22Rv1 (cell line): ENCODE data around the gene RBM27.
A peak's percentile ranks its signal among the peaks of the same experiment; 100 is the strongest.
"Not testable (repeated sequence)": the region's sequence is repeated elsewhere in the genome, so short reads cannot be mapped to it uniquely, and the experiment has no call there.

ENCODE experiments used
- H3K27ac ChIP-seq: fragments of 450-650 bp; 2 replicates; pipeline ENCODE4 v1.5.1; 2017
- CTCF ChIP-seq: fragments of 450-650 bp; IDR thresholded peaks from 2 replicates; pipeline ENCODE4 v1.5.1; 2017; ENCODE audit warnings: mild to moderate bottlenecking
- ZFX ChIP-seq: fragments of 450-650 bp; IDR thresholded peaks from 2 replicates; pipeline ENCODE4 v1.6.1; 2017; ENCODE audit warnings: antibody characterized with exemption, borderline replicate concordance

RBM27 gene

GRCh38 chr5:146199176-146199815 is 4.1 kb upstream of the RBM27 start:
- TF ChIP-seq ZFX (no peak), CTCF (no peak)
- no peak overlapping the region for H3K27ac ChIP-seq

GRCh38 chr5:146201795-146202194 is 1.6 kb upstream of the RBM27 start:
- not testable (repeated sequence) for H3K27ac ChIP-seq

- peak overlapping the region; percentile 74 for H3K27ac ChIP-seq
- TF ChIP-seq CTCF, result no peak
- no peak for TF ChIP-seq ZFX
These were observed 427 bp downstream of the RBM27 start for GRCh38 chr5:146203872-146204192.

GRCh38 chr5:146205499-146206202 is 2.2 kb downstream of the RBM27 start:
- no peak overlapping the region for H3K27ac ChIP-seq
- TF ChIP-seq CTCF (no peak), ZFX (no peak)

- H3K27ac ChIP-seq, result no peak overlapping the region
- TF ChIP-seq ZFX (no peak), CTCF (no peak)
These were observed 2.9 kb downstream of the RBM27 start for GRCh38 chr5:146206257-146206656.

- 0 out of 2 replicates have a peak, but pooled peaks have one; percentile 19 for TF ChIP-seq CTCF
- no peak for TF ChIP-seq ZFX
- H3K27ac ChIP-seq, result peak overlapping the region; percentile 52
These were observed 5.6 kb downstream of the RBM27 start for GRCh38 chr5:146208916-146209522.

GRCh38 chr5:146209714-146210113 is 6.3 kb downstream of the RBM27 start:
- TF ChIP-seq CTCF, result no peak
- no peak for TF ChIP-seq ZFX
- H3K27ac ChIP-seq, result peak overlapping the region; percentile 52

- not testable (repeated sequence) for H3K27ac ChIP-seq
These were observed 7.4 kb downstream of the RBM27 start for GRCh38 chr5:146210810-146211209.
